Skeletal muscle satellite cell (primary cell): ENCODE measurements around the gene CCDC57.

Experiments
- H3K27me3 ChIP-seq: 2 replicates; pipeline ENCODE4 v1.7.0; 2013; ENCODE audit warnings: low read length; ENCODE audit not compliant: control insufficient read depth, insufficient read depth
- H3K36me3 ChIP-seq: 2 replicates; pipeline ENCODE4 v1.7.0; 2013; ENCODE audit warnings: mild to moderate bottlenecking, control low read depth, low read length; ENCODE audit not compliant: insufficient read depth
- H3K4me1 ChIP-seq: 2 replicates; pipeline ENCODE4 v1.7.0; 2013; ENCODE audit warnings: low read length; ENCODE audit not compliant: control insufficient read depth, insufficient read depth
- H3K4me2 ChIP-seq: 2 replicates; pipeline ENCODE4 v1.7.0; 2013; ENCODE audit warnings: mild to moderate bottlenecking, low read length
- H3K4me3 ChIP-seq: 2 replicates; pipeline ENCODE4 v1.7.0; 2013; ENCODE audit warnings: low read length
- H3K9ac ChIP-seq: 2 replicates; pipeline ENCODE4 v1.7.0; 2013; ENCODE audit warnings: mild to moderate bottlenecking, low read depth, low read length, moderate library complexity
- H3K9me3 ChIP-seq: replicated peaks from 2 replicates; pipeline ENCODE4 v1.7.0; 2013; ENCODE audit warnings: mild to moderate bottlenecking, control low read depth, low read length

CCDC57 gene

DNA sequence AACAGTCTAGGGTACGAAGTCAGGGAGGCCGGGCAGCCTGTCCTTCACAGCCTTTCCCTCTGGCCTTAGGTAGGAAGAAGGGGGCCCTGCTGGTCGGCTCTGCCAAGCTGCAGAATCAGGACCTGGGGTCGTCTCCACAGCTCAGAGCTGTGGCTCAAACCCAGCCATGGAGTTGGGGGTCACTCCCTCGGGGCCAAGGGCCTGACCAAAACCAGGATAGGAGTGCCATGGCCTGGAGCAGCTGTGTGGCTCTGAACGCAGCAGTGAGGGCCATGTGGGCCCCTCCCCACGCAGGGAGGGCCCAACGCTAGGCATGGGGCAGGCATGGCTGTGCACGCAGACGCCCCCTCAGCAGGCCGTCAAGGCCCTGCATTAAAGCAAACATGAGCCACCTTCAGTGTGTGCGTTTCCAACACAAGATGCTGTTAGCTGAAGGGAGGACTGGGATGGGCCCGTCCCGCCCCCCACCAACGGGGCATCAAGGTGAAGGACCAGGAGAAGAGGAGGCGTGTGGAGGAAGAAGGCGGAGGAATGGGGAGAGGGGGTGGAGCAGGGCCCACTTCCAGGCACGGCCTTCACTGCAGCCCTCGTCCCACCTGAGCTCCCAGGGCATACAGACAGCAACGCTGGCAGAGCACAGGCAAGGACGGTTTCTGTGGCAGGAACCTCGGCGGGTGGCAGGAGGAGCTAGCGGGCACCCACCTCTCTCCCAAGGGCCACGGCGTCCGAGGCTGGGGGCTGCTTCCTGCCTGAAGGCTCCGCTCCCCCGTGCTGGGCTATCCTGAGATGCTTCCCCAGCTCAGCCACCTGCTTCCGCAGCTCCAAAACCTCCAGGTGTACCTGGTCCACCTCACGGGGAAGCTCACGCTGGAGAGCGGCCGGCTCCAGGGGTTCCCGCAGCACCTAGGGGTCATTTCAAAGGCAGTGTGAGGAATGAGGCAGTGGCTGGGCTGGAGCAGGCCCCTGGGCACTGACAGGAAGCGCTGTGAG lies 55.3 kb downstream of the CCDC57 start:
- no peaks in the 10 kb centered on the region for H3K27me3 ChIP-seq
- H3K4me3 ChIP-seq: no peak overlapping the region
- H3K4me1 ChIP-seq: peaks cover 4% of the 10 kb centered on the region
- no peak overlapping the region for H3K4me2 ChIP-seq
- peaks cover 26% of the 10 kb centered on the region for H3K36me3 ChIP-seq
- H3K9ac ChIP-seq: no peak overlapping the region
- H3K9me3 ChIP-seq: no peaks in the 10 kb centered on the region

DNA sequence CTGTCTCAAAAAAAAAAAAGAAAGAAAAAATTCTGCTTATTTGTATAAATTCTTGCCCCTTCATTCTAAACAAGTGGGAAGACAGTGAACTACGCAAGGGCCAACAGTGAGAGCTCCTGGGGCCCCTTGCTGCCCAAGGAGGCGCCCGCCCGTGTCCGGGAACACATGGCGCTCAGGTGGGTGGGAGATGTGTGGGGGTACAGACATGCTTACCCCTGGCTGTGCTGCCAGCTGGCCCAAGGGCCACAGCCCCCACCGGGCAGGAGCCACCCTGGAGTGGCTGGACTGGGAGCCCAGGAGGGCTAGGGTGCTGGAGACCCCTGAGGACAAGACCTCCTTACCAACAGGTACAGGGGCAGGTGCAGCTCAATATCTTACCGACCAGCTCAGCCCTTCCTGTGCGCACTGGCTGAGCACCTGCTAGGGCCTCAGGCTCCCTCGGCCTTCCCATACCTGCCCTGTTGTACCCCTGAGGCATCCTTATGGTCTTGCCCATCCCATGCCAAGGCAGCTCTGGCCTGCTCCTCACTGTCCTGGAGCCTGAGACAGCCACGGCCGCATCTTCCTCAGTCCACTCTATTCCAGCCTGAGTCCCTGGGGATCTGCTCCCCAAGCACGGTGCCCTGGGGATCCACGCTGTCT lies 56.2 kb downstream of the CCDC57 start:
- peaks cover 26% of the 10 kb centered on the region for H3K36me3 ChIP-seq
- H3K9me3 ChIP-seq: no peaks in the 10 kb centered on the region
- no peak overlapping the region for H3K4me3 ChIP-seq
- no peak overlapping the region for H3K9ac ChIP-seq
- H3K27me3 ChIP-seq: no peaks in the 10 kb centered on the region
- no peak overlapping the region for H3K4me2 ChIP-seq
- H3K4me1 ChIP-seq: peaks cover 4% of the 10 kb centered on the region

DNA sequence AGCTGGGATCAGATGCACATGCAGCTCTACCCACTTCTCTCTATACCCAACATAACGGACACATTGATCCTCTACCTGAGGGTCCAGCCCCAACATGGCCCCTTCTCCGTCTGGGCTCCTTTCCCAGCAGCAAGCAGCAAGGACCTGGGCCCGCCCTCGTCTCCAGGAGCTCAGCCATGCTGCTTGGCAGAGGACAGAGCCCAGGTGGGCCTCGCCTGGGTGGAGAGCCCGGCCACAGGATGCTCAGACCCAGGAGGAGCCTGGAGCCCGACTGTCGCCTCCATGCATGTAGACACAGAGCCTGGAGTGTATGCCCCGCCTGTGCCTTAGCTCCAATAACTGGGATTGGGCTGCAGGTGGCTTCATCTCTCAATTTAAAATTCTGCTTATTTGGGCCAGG lies 57.0 kb downstream of the CCDC57 start:
- Histone ChIP-seq H3K4me3 (no peak overlapping the region), H3K36me3 (peaks cover 21% of the 10 kb centered on the region), H3K4me1 (peaks cover 4% of the 10 kb centered on the region), H3K4me2 (no peak overlapping the region), H3K27me3 (no peaks in the 10 kb centered on the region), H3K9ac (no peak overlapping the region), H3K9me3 (no peaks in the 10 kb centered on the region)

DNA sequence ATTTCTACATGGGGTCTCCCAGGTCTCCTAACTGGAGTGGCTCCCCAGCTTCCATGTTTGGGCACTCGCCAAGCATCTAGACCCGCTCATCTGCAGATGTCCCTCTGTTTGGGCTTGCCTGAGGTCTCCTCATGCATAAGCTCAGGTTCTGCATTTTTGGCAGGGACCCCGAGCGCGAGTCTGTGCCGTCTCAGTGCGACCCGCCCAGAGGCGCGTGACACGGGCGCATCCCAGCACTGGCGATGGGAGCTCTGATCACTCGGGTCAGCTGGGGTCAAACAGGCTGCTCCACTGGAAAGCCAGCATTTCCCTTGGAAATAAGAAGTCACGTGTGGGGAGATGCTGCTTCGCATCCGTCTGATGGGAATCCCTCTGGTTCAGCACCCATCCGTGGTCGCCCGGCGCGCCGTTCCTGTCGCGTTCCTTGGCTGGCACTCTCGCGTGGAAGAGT lies 57.7 kb downstream of the CCDC57 start:
- H3K27me3 ChIP-seq: no peaks in the 10 kb centered on the region
- H3K4me2 ChIP-seq: no peak overlapping the region
- no peaks in the 10 kb centered on the region for H3K9me3 ChIP-seq
- peaks cover under 1% of the 10 kb centered on the region for H3K4me1 ChIP-seq
- no peak overlapping the region for H3K4me3 ChIP-seq
- H3K9ac ChIP-seq: no peak overlapping the region
- peaks cover 16% of the 10 kb centered on the region for H3K36me3 ChIP-seq

DNA sequence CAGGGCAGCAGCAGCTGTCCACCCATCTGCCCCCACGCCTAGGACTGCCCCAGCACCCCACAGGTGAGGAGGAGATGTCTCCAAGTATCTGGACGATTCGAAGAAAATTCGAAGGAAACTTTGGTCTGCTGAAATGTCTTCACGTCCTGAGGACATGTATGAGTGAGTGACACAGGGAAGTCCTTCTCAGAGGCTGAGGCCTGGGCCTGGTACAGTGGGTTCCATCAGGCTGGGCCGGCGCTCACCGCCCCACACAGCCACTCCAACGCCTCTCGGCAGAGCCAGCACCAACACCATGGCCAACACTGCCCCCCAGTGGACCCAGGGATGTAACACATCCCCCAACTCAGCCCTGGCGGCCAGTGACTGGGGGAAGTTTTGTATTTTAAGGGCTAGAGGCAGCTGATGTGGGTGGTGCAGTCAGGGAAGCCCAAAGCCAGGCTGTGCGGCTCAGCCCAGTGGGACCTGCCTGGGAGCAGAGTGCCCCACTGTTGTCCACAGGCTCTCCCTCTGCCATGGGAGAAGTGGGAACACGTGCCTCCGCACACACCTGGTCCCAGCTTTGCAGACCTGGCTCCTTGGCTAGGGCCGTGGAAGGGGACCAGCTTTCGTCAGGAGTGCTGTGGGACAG lies 58.8 kb downstream of the CCDC57 start:
- Histone ChIP-seq H3K4me3 (no peak overlapping the region), H3K4me1 (no peaks in the 10 kb centered on the region), H3K9me3 (no peaks in the 10 kb centered on the region), H3K4me2 (no peak overlapping the region), H3K36me3 (peaks cover 10% of the 10 kb centered on the region), H3K9ac (no peak overlapping the region), H3K27me3 (no peaks in the 10 kb centered on the region)

DNA sequence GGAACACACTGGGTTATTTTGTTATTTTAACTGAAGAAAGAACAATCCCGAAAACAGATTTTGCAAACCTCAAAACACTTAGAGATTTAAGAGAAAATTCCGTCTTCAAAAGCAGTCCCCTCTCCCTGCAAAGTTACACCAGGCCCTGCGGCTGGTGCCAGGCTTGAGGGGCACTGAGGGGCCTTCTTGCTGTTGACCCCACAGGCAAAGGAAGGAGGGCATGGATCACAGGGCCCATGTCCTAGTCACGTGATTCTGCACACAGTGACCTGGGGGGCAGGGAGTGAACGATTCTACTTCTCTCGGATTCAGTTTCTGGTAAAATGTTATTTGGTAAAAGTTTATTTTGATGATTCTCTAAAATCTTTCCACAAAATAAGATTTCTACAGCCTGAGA lies 59.3 kb downstream of the CCDC57 start:
- Histone ChIP-seq H3K4me1 (no peaks in the 10 kb centered on the region), H3K4me3 (no peak overlapping the region), H3K9me3 (no peaks in the 10 kb centered on the region), H3K27me3 (no peaks in the 10 kb centered on the region), H3K9ac (no peak overlapping the region), H3K4me2 (no peak overlapping the region), H3K36me3 (peaks cover 10% of the 10 kb centered on the region)

DNA sequence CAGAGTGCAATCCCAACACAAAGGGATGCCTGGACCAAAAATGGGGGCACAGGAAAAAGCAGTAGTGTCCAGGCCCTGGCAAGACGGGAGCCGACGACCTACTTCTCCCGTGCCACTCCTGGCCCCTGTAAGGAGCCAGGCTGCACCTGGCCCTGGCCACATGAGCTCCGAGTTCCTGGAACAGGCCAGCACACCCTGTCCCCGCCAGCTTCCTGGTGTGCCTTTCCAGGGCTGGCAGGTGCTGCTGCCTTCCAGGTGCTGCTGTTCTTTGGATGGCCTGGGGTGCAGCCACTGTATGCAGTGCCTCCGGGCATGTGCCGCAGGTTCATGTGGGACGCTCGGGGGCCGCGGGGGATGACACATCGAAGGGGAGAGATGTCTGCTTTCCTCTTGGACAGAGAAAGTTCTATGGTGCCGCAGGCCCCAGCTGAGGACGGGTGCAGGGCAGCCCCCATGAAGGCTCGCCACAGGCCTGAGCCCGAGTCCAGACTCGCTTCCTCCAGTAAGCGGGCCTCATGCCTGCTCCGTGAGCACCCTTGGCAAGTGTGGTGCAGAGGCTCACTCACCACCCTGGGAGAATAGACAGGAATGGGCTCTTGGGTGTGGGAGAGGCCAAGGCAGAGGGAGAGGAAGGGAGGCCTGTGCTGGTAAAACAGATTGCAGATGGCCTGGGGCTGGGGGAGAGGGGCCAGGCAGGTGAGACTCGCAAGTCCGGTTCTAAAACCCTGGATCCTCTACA lies 59.9 kb downstream of the CCDC57 start:
- H3K9me3 ChIP-seq: no peaks in the 10 kb centered on the region
- H3K9ac ChIP-seq: no peak overlapping the region
- H3K4me1 ChIP-seq: no peaks in the 10 kb centered on the region
- peaks cover 10% of the 10 kb centered on the region for H3K36me3 ChIP-seq
- H3K4me3 ChIP-seq: no peak overlapping the region
- no peak overlapping the region for H3K4me2 ChIP-seq
- no peaks in the 10 kb centered on the region for H3K27me3 ChIP-seq

DNA sequence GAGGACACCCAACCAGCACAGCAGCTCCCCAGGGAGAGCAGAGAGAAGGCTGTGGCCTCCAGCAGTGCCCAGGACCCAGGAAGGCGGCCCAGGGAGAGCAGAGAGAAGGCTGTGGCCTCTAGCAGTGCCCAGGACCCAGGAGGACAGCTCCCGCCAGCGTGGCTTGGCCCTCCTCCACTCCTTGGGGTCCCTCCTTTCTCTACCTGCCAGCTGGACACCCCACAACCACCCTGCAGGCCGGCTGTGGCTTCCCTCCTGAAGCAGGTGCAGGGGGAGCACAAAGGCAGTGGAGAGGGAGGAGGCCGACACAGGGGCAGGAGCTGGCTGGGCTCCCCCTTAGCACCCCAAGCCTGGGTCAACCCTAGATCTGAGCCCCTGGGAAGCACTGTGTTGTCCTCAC lies 60.5 kb downstream of the CCDC57 start:
- Histone ChIP-seq H3K36me3 (peaks cover 5% of the 10 kb centered on the region), H3K27me3 (no peaks in the 10 kb centered on the region), H3K9ac (no peak overlapping the region), H3K4me2 (no peak overlapping the region), H3K4me1 (no peaks in the 10 kb centered on the region), H3K4me3 (no peak overlapping the region), H3K9me3 (no peaks in the 10 kb centered on the region)

DNA sequence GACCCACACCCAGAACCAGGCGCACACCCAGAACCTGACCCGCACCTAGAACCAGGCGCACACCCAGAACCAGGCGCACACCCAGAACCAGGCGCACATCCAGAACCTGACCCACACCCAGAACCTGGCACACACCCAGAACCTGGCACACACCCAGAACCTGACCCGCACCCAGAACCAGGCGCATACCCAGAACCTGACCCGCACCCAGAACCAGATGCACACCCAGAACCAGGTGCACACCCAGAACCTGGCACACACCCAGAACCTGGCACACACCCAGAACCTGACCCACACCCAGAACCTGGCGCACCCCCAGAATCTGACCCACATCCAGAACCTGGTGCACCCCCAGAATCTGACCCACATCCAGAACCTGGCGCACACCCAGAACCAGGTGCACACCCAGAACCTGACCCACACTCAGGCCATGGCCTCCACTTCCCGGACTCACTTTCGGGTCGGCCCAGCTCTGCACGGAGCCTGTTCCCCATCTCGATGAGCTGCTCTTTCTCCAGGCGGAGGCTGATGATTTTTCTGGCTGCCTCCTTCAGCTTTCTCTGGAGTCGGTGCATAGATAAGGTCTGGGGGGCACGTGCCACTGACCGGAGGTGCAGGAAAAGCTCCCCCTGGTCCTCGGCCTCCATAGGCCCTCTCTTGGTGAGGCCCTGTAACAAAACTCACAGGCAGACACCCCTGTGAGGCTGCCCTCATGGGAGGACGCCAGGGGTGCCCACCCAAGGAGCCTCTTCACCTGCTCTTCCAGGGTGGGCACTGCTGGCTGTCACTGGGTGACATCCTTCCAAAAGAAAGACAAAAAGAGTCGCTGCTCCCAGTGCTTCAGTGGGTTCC lies 61.3 kb downstream of the CCDC57 start:
- no peaks in the 10 kb centered on the region for H3K27me3 ChIP-seq

DNA sequence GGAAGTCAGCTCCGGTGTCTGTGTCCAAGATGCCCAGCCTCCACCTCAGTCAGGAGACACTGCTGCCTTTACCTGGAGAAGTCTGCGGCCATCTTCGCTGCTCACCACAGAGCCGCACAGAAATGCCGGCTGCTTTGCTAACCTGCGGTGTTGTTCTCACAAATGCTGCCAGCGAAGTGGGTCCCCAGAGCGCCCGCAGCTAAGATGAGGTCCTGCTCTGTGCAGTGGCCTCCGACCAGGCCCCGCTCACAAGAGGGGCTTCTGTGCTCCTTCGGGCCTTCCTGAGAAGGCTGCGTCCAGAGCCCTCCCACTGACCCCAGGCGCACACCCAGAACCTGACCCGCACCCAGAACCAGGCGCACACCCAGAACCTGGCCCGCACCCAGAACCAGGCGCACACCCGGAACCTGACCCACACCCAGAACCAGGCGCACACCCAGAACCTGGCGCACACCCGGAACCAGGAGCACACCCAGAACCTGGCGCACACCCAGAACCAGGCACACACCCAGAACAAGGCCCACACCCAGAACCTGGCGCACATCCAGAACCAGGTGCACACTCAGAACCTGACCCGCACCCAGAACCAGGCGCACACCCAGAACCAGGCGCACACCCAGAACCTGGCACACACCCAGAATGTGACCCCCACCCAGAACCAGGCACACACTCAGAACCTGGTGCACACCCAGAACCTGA lies 63.1 kb downstream of the CCDC57 start:
- Histone ChIP-seq H3K36me3 (no peaks in the 10 kb centered on the region), H3K4me3 (no peak overlapping the region), H3K4me1 (no peaks in the 10 kb centered on the region), H3K9me3 (no peaks in the 10 kb centered on the region), H3K4me2 (no peak overlapping the region), H3K27me3 (no peaks in the 10 kb centered on the region), H3K9ac (no peak overlapping the region)

More for the DNA sequence above, 61.3 kb downstream of the CCDC57 start:
- Histone ChIP-seq H3K9ac (no peak overlapping the region), H3K9me3 (no peaks in the 10 kb centered on the region), H3K36me3 (peaks cover 4% of the 10 kb centered on the region), H3K4me1 (no peaks in the 10 kb centered on the region), H3K4me3 (no peak overlapping the region), H3K4me2 (no peak overlapping the region)
